Fibroblast of skin of right biceps (primary cell): ENCODE data around the gene SH2D2A.
A peak's percentile ranks its signal among the peaks of the same experiment; 100 is the strongest.

Source experiments
- DNase-seq: peaks from one replicate; pipeline ENCODE4 v3.0.0-alpha.2; 2013

SH2D2A gene

DNA sequence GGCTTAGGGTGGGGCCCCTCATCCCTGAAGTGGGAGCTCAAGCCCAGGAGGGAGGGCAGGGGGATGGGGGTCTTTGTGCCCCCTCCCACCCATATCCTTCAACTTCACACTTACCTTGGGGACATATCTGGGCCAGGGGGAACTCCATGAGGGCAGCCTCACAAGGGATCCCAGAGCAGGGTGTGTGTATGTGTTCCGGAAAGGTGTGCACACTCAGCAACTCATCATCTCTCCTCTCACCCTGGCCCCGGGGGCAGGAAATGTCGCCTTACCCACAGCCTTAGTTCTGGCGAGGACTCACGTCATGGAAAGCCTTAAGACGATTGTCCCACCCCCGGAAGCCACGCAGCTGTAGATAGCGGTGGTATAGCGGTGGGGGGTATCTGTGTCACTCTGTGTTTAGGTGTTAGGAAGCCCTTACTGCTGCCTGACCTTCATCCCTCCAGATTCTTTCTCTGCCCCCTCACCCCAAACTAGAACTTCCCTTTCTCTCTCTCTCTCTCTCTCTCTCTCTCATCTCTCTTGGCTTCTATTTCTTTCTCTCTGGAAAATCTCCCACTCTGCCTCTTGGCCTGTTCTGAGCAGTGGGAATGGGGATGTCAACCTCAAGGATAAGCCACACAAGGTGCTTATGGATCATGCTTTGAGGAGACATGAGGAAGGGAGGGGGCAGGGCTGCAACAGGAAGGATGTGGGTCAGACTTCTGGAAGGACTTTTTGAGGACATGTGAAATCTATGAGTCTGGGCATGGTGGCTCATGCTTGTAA, at the start of gene SH2D2A:
Gene SH2D2A, minus strand, starts transcription at position 288 of the 768 bp plus-strand sequence. Its CDS starts 140 bp downstream, at position 148.
- DNase-seq = peak; percentile 70

- no peak for DNase-seq
These were observed 49.2 kb upstream of the SH2D2A start for GRCh38 chr1:156865865-156866248.

DNA sequence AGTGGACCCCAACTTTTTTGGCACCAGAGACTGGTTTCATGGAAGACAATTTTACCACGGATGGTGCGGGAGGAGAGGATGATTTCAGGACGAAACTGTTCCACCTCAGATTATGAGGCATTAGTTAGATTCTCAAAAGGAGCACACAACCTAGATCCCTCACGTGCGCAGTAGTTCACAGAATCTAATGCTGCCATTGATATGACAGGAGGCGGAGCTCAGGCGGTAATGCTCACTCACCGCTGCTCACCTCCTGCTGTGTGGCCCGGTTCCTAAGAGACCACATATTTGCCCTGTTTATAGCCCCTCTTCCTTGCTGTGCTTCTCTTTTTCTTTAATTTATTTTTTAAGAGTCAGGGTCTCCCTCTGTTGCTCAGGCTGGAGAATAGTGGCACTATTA, 48.6 kb upstream of the SH2D2A start:
- DNase-seq = no peak

DNA sequence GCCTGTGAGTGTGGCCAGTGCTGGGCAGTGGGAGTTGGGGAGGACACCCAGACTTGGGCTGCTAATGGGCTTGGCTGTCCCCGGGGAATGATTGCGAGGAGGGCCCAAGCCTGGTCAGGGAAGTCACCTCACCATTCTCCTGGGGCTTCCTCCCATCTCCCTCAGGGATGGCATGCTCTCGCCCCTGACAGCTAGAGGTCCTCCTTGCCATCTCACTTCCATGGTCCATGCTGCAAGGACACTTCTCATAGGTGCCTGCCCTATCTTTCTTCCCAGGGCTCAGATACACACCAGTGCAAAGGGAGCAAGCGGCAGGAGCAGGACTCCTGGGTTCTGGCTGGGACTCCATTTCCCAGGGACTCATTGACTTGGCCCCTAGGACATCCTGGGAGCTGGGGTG, 48.1 kb upstream of the SH2D2A start:
- no peak for DNase-seq

GRCh38 chr1:156863631-156864030, 47.0 kb upstream of the SH2D2A start:
- no peak for DNase-seq

- no peak for DNase-seq
These were observed 46.5 kb upstream of the SH2D2A start for GRCh38 chr1:156862997-156863599.

- DNase-seq = no peak
These were observed 45.9 kb upstream of the SH2D2A start for GRCh38 chr1:156862584-156862983.

DNA sequence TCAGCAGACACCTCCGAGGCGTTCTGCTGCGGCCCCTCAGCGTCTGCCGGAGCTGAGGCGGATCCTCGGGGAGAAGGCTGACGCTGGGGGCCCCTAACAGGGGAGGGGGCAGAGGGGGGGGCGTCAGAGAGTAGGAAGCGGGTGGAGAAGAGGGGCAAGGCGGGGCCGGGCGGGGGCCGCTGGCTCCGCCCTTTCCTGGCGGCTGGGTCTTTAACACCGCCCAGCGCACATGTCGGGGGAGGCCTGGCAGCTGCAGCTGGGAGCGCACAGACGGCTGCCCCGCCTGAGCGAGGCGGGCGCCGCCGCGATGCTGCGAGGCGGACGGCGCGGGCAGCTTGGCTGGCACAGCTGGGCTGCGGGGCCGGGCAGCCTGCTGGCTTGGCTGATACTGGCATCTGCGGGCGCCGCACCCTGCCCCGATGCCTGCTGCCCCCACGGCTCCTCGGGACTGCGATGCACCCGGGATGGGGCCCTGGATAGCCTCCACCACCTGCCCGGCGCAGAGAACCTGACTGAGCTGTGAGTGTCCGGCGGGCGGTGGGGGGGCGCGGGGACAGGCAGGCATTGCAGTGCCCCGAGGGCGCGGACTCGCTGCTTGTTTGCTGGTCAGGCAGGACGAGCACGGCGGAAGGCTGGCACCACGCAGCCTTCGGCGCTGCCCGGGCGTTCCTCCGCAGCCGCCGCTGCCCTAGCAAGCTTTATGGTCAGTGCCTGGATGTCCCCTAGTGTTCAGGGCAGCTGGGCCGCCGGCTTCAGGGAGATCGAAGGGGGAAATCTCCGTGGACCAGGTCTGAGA, 44.2 kb upstream of the SH2D2A start, which contains the start of gene NTRK1:
Gene NTRK1, plus strand, starts transcription at position 238 of the 796 bp plus-strand sequence. Its CDS starts 70 bp downstream, at position 308.
- DNase-seq = peak; percentile 43

DNA sequence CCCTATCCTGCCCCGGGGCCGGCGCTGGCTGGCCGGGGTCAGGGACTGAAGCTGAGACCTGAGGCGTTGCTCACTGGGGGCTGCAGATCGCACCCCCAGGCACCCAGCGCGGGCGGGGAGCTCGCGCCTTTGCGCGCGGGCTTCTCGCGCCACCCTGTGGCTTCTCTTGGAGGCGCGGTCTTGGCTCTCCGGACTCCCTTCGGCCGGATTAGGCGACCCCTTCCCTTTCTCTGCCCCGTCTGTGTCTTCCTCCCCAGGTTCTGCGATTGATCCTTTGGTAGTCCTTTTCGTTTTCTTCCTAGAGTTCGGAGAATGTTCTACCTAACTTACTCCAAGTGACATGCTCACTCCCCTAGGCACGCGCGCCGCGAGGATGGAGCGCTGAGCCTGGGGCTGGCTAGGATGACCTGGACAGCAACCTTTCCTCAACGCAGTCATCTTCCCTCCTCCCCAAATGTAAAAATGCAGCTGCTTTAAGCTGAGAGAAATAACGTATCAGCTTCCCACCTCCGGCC, 43.5 kb upstream of the SH2D2A start:
- DNase-seq = peak; percentile 42

GRCh38 chr1:156859523-156860112, 43.0 kb upstream of the SH2D2A start:
- no peak for DNase-seq

DNA sequence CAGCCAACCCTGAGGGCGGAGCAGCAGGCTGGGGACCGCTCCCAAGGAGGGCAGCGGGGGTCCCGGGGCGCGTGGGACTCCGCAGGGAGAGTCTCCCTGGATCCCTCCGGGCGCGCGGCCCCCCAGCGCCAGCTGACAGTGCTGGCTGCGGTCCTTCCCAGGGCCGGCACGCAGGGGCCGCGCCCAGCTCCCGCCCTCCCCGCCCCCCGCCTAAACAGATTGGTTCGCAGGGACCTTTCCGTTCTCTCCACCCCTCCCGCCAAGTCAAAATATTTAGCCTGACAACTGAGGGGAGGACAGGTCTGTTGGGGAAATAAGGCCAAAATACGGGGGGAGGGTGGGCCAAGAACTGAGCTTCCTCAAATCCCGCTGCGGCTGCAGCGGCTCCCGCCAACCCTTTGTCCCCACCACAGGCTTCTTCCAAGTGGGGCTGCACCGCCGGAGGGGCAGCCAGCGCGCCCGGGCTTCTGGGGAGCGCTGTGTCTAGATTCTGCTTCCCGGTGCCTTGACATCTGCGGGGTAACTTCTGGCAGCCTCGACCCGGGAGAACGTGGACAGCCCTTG, 42.4 kb upstream of the SH2D2A start, which contains the start of gene INSRR:
Gene INSRR, minus strand, starts transcription at position 159 of the 564 bp plus-strand sequence. CDS start 496 bp downstream, outside the sequence.
- no peak for DNase-seq

DNA sequence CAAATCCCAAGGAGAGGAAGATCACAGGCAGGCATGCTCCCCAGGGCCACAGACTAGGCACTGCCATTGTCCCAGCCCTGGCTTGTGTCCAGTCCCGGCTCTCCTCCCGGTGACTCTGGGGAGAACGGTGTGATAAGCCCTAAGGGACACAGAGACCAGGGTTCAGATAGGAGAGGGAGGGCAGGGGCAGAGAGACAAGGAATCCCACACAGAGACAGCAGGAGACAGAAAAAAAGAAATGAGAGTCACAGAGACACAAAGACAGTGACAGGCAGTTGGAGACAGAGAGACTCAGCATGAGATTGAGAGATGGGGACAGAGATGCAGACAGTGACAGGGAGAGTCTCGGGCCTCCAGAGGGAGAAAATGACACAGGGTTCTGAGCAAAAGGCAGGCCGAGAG, 41.9 kb upstream of the SH2D2A start:
- DNase-seq = no peak

DNA sequence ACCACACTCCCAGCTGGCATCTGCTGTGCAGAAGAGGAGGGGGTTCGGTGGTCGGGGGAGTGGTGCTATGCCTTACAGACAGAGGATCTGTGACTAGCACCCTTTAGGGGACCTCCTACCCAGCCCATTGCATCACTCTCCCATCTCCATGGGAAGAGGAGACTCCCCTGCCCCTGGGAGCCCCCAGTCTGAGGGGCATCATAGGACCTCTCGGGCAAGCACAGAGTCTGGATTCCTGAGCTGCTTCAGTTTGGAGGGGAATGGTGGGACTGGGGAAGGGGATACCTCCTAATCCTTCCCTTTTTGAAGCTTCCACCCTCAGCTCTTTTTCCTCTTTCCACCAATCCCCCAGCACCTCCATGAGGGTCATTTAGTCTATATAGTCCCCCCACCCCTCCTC, 40.9 kb upstream of the SH2D2A start:
- no peak for DNase-seq

GRCh38 chr1:156856282-156856785, 39.7 kb upstream of the SH2D2A start:
- DNase-seq = no peak

DNA sequence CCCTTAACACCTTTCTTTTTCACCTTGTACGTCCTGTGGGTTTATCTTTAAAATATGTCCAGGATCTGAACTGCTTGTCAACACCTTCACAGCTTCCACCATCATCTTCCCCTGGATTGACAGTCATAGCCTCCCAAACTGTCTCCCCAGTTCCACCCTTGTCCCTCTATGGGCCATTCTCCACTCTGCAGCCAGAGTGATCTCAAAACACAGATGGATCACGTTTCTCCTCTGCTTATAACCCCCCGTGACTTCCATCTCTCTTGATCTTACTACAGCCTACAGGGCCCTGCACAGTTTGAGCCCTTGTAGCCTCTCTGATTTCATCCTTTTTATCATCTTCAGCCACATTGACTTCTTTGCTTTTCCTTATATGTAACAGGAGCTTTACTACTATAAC, 38.0 kb upstream of the SH2D2A start:
- DNase-seq = no peak

- DNase-seq = no peak
These were observed 37.1 kb upstream of the SH2D2A start for GRCh38 chr1:156853761-156854160.

GRCh38 chr1:156852418-156852874, 35.8 kb upstream of the SH2D2A start:
- DNase-seq = no peak

DNA sequence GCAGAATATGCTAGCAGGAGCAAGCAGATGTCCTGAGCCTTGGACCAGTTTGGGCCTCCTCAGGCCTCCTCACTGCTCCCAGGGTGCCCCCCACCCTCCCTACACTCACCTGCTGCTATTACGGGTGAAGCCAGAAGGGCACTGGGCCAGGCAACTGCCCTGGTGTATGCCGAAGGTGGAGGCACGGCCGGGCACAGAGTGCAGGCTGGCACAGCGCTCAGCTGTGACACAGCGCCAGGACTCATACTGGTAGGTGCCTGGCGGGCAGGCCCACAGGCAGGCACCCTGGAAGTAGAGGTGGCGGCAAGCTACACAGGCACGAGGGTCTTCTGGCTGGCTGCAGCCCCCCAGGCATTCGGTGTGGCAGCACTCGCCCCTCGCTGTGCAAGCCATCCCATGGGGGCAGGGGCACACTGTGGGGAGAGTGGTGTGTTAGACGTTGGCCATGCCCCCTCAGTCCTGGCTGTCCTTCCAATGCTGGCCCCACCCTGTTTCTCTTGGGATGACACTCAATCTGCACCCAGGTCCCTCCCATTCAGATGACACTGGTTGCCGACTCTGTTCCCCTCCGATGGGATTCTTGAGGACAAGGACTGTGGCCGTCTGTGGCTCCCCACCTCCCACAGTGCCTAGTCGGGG, 35.2 kb upstream of the SH2D2A start:
- DNase-seq = no peak

- no peak for DNase-seq
These were observed 32.5 kb upstream of the SH2D2A start for GRCh38 chr1:156849151-156849496.

GRCh38 chr1:156848461-156849150, 32.0 kb upstream of the SH2D2A start:
- no peak for DNase-seq
